HTERT RPE-1 (cell line): ENCODE measurements around the gene RSAD2.
"Not testable (repeated sequence)": the region's sequence is repeated elsewhere in the genome, so short reads cannot be mapped to it uniquely, and the experiment has no call there.

Experiments used
- in situ Hi-C: fragments of 300-500 bp; cut with MboI; formaldehyde crosslinking; loops from 4 replicates; pipeline ENCODE4 v1.14.3; 2020; ENCODE audit warnings: low sequenced_read_pairs

The RSAD2 gene

DNA sequence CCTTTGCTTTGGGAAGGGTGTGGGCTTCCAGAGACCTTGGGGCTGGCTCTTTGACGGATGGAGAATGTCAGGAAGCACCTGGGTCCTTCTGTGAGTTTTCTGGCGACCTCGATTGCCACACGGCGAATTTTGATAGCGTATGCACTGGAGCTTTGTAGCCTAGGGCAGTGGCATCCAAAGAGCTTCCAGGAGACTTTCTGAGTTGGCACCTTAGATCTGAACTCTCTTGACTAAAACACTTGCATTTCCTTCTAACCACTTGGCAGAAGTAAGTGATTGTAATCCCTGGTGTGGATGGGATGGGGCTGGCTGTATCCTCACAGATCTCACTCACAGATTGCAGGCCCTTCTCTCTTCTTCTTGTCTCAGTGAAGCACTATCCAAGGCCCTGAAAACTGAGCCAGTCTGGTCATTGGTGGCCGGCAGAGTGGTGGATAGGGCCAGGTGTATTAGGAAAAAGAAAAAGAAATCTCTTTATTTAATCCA is 47.4 kb downstream of the RSAD2 start:
- in situ Hi-C loops = no loop called here

DNA sequence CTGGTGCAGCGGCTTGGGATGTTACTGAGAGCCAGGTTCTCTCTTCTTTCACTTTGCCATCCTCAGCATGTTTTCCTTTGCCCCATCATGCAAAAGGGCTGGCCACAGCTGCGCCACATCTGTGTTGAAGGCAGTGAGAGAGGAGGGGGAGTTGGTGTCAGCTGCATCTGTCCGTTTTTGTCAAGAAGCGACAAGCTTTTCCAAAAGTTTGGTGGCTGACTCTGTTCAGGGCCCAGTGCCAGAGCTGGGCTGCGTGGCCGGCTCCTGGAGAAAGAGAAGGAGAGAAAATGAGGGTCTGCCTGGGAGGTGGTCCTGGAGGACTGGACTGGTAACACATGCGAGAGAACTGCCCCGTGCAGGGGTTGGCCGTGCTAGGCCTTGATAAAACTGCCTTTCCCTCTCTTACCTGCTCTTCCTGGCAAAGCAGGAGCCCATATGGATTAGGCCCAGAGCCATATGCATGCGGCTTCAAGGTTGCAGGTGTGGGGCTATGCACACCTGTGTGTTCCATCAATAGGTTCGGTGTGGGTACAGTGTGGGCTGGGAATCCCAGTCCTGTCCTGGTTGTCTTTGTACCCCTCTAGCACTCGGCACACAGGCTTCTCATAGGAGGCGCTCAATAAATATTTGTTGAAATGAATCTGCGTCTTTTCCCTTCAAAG is 48.6 kb downstream of the RSAD2 start:
- in situ Hi-C loops = no loop called here

DNA sequence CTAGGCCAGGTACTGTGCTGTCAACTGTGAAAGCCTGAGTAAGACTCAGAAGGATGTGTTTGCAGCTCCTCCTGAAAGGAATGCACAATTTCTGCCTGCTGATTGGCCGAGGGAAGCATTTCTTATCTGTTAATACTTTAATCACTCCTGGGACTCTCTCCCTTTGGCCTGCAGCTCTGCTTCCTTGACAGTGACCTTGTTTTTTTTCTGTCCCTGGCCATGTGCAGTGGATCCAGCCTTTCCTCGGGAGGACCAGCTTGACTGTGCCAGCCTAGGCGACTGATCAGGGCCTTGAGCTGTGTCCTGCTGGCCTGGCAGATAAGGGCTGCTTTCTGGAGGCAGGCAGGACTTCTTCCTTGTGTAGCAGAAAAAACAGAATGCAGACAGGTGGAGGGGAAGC is 49.6 kb downstream of the RSAD2 start:
- in situ Hi-C loops = no loop called here

DNA sequence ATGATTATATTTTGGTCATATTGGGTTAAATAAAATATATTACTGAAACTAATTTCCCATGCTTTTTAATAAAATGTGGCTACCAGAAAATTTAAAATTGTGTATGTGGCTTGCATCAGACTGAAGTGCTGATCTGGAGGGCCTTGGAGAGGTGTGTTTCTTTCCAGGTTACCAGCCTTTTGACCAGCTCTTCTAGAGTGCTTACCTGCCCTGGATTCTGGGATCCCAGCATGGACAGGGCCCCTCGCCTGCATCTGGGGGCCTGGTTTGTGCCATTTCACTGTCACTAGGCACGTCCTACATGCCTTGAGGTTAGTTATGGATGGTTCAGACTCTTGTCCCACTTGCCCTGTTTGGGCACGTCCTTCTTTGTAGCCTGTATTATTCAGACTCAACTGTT is 50.2 kb downstream of the RSAD2 start:
- in situ Hi-C loops = no loop called here

DNA sequence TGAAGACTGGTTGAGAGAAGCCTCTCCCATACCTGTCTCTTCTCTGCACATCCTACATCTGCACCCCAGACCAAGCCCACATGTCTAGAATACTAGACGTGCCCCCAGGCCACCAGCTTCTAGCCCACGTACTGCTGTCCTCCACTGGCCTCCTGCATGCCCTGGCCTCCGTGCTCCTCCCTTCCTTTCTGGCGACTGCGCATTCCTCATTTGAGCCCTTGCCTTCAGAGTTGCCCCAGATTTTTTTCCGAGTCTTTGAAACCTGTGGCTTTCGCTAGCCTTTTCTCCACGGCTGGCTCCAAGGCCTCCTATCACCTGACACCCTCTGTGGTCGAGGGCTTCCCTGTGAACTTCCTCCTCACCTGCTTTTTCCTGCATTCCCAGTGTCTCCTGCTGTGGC is 50.9 kb downstream of the RSAD2 start:
- in situ Hi-C loops = no loop called here

DNA sequence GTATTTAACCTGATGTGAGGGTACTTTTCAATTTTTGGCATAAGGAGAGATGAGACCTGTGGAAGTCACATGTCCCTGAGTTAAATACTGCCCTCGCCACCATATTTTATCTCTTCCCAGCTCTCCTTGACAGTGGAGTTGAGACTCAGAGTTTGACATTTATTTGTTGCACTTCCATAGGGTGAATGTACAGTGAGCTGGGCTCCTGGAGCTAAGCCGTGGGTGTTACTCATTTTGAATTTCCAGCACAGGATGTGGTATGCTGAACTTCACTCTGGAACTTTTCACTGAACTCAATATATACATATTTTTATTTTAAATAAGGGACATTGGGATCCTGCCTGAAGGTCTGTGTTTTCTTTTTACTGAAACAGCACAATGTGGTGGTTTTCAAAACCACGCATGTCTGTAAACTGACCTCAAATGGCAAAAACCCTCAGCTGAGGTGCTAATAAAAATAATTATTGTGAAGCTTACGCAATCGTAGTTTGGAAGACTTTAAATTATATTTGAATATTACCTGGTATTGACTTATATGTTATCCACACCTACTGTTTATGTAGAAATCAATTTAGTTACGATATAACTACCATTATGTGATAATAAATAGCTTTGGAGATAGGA is 51.7 kb downstream of the RSAD2 start:
- in situ Hi-C loops = no loop called here

DNA sequence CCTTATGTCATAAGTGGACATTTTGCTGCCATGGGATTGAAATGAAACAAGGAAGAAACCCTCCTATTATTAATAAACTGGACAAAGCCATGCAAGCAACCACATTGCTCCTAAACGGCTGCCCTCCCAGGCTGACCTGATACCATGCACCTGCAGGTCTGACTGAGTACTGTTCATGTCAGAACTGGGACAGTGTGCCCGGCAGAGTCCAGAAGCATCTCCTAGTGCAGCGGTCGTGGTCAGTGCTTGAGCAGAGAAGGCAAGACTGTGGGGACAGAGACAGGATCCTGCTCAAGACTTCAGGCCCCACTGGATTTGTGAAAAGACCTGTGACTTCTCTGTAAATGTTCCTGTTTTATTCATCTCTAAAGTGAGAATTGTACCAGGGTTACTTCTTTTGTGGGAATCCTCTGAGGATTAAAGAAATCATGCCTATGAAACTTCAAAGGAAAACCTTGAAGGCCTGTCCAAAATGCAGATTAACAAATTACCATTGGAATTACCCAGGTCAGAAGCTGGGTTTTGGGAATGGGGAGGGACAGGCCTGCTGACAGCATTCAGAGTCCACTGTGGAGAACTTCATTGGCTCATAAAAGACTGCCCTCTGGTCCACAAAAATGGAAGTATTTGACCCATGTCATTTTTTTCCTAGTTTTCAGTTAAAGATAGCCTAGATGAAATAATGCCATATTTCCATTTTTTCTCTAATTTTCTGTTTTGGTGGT is 53.5 kb downstream of the RSAD2 start:
- in situ Hi-C loops = no loop called here

DNA sequence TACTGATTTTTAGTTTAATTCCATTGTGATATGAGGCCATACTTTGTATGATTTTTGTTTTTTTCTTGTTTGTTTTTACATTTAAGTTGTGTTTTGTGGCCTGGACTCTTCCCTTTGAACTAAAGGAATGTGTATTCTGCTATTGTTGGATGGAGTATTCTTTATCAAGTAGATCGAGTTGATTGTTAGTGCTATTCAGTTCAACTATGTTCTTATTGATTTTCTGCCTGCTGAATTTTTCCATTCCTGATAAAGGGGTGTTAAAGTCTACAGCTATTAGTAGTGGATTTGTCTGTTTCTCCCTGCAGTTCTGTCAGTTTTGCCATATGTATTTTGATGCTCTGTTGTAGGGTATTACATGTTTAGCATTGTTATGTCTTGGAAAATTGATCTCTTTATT is 54.2 kb downstream of the RSAD2 start:
- in situ Hi-C loops = no loop called here

DNA sequence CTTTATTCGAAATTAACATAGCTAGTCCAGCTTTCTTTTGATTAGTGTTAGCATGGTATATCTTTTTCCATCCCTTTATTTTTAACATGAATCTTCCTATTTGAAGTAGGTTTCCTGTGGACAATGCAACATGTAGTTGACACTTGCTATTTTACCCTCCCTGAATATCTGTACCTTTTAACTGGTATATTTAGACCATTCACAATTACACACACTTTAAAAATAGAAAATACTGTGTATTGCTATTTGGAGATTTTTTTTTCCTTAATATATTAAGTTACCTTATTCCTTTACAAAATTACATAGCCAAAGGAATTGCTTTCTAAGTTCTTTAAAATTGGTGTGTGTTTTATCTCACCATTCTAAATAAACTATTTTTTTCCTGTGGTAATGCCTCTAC is 54.6 kb downstream of the RSAD2 start:
- in situ Hi-C loops = no loop called here

DNA sequence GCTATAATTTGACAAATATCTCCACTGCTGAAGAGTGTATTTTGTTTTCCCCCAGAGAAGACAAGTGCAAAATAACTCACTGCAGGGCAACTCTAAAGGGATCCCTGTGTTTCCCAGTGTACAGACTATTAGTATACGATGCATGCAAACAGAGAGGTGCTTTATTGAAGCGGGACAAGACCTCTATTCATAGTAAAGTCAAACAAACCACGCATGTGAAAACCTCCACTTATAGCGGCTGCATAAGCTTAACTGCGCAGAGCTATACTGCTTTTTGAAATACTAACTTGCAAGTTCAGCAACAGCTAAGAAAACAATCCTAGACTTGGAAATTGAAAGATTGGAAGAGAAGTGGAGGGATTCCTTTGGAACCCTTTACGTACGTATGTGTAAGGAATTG is 55.3 kb downstream of the RSAD2 start:
- in situ Hi-C loops = no loop called here

DNA sequence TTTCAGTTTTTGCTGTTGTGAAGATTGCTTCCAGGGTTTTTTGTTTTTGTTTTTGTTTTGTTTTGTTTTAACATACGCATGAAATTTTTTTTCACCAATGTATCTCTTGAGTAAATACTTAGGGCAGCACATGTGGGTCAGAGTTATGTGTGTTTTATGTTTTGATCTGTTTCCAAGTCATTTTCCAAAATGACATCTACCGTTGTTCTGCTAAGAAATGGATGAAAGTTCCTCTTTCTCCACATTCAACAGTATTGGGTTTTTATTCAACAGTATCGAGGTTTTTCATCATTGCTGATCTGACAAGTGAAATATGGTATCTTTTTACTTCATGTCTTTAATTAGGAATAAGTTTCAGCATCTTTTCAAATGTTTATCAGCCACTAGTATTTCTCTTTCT is 56.3 kb downstream of the RSAD2 start:
- in situ Hi-C loops = no loop called here

DNA sequence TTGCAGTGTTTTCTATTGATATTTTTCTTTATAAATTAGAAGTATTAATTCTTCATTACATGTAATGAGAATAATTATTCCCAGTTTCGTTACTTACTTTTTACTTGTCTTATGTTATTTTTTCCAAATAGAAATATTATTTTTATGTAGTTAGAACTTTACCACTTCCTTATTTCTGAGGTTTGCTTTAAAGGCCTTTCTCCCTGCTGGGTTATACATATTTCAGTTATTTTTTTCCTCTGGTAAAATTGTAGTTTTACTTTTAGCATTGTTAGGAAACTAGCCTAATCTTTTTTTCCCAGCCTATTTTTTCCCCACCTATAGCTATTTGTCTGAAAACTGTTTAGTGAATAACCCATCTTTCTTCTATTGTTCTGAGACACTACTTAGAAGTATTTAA is 56.8 kb downstream of the RSAD2 start:
- in situ Hi-C loops = no loop called here

DNA sequence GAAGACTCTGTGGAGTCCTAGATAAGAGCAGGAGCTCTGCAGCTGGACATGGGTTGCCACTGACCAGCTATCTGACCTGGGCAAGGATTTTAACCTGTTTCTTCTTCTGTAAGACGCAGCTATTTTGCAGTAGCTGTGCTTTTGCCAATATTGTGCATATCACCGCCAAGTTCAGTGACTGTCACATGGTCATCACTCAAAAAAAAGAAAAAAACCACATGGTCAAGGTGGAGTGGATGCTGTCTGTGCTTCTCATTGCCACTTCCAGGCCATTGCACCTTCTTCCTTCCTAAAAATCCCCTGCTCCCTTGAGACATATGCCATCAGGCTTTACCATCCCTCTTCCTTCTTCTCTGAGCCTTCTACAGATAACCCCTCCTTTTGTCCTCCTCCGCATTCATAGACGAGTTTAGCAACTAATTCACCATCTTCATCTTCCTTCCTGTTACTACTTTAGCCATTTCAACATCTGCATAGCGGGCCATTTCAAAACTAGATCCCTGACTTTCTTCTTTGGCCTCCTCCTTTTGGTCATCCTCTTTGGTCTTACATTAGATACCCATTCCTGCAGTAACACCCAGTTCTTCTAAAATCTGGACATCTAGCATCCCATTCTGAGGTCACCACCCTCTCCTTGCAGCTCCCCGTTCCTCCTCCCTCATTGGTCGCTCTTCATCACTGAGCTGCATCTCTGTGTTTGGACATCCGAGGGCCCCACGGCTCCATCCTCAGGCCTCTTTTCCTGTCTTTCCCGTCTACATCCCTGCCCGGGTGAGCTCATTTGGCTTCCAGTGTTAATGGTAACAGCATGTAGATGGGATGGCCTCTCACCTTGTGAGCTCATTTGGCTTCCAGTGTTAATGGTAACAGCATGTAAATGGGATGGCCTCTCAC is 57.4 kb downstream of the RSAD2 start:
- in situ Hi-C loops = no loop called here

DNA sequence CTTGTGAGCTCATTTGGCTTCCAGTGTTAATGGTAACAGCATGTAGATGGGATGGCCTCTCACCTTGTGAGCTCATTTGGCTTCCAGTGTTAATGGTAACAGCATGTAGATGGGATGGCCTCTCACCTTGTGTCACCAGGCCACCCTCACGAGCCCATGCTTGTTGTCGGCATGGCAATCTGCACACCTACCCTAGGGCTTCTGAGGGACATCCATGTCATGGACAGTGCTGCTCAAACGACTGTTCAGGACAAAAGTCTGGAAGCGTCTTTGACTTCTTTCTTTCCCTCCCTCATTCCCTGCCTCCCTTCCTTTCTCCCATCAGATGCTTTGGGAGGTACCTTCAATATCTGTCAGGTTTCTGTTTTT is 58.1 kb downstream of the RSAD2 start:
- in situ Hi-C loops = not testable (repeated sequence)

DNA sequence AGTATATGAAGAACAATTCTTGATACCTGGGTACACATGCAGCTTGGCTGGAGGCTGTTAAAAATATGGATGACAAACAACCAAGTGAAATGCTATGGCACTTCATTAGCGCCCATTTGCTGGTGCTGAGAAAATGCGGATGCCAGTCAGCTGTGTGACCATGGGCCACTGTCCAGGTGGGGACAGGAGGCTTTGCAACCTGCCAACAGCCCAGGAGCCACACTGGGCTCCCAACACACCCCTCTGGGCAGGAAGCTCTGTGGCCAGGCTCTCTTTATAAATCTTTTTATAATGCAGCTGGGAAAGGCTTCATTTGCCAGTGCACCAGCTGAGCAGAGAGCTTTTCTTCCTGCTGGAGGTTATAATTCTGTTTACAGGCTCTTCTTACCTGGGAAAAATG is 59.6 kb downstream of the RSAD2 start:
- in situ Hi-C loops = no loop called here

DNA sequence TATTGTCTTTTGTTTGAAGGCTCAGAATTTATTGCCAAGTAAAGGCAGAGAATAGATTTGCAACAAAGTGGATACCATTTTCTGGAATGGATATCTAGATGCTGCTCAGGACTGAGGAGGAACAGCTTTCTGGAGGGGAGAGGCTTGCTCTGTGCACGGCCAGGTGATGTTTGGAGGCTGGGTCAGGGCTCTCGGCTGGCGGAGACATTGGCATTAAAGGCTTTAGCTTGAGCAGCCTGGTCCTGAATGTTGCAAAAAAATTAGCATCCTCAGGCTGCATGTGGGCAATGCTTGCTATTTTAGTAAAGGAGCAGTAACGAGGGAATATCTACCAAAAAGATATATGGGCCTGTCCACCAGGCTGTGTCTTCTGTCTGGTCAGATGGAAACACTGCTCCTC is 60.0 kb downstream of the RSAD2 start:
- in situ Hi-C loops = no loop called here

DNA sequence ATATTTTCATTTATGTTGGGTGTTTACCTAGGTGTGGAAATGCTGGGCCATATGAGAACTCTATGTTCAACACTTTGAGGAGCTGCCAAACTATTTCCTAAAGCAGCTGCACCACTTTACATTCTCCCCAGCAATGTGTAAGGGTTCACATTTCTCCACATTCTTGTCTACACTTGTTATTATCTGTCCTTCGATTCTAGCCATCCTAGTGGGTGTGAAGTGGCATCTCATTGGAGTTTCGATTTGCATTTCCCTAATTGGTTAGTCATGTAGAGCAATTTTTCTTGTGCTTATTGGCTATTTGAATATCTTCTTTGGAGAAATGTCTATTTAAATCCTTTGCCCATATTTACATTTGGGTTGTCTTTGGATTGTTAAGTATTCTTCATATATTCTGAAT is 61.5 kb downstream of the RSAD2 start:
- in situ Hi-C loops = no loop called here

DNA sequence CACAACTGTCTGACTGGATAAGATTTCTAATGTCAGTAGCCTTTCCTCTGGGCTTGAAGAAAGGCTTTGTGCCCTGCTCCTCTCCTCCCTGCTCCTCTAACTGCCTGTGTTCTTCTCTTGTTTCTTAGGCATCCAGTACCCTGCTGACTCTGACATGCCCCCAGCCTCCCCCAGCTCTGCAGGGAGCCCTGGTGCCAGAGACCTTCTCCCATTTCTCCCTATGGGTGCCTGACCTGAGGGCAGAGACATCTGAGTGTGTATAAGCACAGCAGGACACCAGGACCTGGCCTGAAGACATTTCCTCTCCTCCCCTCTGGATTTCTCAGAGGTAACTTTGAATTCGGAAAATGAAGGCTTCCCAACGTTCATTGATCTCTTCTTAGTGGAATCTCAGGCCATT is 63.2 kb downstream of the RSAD2 start:
- in situ Hi-C loops = no loop called here

DNA sequence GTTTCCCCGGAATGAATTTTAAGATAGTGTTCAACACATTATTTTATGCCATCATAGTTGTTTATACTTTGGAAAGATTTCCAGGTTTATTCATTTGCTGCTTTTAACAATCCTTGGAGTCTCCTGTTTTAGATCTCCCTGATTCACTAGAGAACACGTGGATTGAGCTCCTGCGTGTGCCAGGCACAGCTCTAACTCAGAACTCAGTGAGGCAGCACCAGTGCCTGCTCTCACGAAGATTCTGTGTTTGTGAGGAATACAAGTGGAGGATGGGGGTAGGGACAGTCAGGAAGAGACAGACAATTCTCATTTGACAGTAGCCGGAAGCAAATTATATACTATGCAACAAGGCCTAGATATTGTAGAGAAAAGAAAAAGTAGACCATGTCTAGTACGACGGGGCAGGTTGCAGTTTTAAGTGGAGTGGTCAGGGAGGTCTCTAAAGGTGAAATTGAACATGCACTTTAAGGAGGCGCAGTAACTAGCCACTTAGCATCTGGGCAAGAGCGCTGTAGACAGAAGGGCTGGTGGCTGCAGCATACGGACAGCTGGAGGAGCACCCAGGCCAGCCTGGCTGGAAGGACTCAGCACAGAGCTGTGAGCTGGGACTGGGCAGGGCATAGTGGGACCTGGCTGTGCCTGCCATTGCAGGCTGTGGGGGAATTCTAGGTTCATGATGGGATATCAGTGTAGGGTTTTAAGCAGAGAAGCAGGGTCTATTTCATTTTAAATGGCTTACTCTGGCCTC is 63.9 kb downstream of the RSAD2 start:
- in situ Hi-C loops = no loop called here

DNA sequence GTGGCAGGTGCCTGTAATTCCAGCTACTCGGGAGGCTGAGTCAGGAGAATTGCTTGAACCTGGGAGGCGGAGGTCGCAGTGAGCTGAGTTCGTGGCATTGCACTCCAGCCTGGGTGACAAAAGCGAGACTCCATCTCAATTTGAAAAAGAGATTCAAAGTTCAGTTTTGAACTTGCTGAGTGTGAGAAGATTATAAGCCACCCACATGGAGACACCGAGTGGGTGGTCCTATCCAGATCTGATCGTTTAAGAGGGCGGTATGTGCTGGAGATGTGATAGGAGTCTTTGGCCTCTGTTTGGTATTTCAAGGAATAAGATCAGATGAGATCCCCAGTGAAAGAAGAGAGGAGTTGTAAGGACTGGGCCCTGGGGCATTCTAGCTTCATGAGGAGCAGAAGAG is 65.3 kb downstream of the RSAD2 start:
- in situ Hi-C loops = no loop called here

DNA sequence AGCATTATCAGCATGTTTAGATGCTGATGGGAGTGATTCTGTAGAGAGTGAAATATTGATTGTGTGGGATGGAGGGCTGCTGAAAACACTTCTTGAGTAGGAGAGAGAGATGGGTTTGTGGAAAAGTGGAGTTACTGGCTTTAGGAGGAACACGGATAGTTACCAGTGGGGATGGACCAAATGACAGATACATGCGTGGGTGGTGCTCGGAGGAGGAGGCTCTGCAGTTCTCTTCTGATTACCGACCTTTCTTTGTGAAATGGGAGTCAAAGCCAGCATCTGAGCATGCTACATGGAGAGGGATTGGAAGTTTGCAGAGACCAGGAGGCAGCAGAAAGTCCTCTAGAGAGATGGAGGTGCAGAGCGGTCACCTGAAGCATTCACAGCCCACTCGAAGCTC is 65.9 kb downstream of the RSAD2 start:
- in situ Hi-C loops = no loop called here
